ENCODE results near the gene SORCS1. TPM values are rescaled to one million over a fixed set of nuclear protein-coding genes. Genes with fewer than 3 reads are reported as not detected.

The SORCS1 gene
- total RNA-seq, 1 experiment from 2014 or later: not detected

DNA sequence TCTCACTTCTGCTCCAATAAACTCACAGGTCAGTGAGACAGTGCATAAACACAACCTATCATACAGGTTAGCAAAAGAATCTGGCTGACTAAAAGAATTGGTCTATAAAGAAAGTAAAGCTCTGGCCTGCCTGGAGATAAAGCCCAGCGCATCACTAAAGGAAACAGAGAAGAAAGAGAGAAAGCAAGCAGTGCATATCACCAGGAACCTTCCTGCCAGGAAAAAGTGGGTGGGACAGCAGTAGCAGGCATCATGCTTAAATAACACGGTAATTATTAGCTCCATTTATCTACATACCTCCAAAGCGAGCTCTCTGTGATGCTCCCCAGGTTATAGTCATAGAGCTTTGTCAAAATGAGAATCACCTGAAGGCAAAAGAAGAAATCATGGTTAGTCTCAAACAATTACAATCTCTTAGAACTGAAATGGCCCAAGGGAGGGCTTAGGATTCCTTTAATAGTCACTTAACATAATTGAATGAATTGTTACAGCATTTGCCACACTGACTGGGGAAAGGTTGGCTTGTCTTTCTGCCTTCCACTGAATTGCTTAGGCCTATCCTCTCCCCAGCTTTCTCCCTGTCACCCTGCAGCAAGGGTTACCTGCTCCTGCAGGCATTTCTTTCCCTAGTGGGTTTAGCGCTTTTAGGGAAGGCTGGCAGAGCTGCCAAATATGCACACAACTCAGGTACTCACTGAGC, 208.1 kb downstream of the SORCS1 start:
- no peak overlapping the region for H3K27ac ChIP-seq
- no peaks in the 10 kb centered on the region for H3K27me3 ChIP-seq (replicated peaks)
- no peak overlapping the region for H3K4me3 ChIP-seq
- no peaks in the 10 kb centered on the region for H3K4me1 ChIP-seq (replicated peaks)
- no peaks in the 10 kb centered on the region for H3K36me3 ChIP-seq
- peaks cover 3% of the 10 kb centered on the region; the same call in 1 of the 2 replicates for H3K9me3 ChIP-seq (replicated peaks)
- no peak for DNase-seq (ENCODE audit: low read depth in 1 of 2, low spot score in 2 of 2)

DNA sequence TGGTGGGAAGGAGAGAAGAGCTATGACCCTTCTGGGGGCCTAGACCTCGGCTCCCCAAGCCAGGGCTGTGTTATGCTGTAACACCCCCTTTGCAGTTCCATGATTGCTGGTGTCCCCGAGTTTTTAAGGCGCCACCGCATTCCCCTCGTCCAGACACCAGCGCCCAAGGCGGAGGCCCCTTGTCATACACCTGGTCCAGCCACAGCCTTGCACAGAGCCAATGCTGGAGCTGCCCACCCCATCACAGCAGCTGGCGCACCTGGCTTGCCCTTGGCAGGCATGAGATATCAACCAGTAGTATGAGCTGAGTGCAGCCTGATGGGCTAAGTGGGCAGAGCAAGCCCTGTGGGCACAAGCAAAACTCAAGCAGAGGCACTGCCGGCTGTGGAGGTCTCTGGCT, 209.4 kb downstream of the SORCS1 start:
- Histone ChIP-seq H3K36me3 (no peaks in the 10 kb centered on the region), H3K27ac (no peak overlapping the region), H3K9me3 (replicated peaks) (peaks cover 3% of the 10 kb centered on the region; the same call in 1 of the 2 replicates), H3K4me1 (replicated peaks) (no peaks in the 10 kb centered on the region), H3K27me3 (replicated peaks) (no peaks in the 10 kb centered on the region), H3K4me3 (no peak overlapping the region)
- no peak for DNase-seq (ENCODE audit: low read depth in 1 of 2, low spot score in 2 of 2)

DNA sequence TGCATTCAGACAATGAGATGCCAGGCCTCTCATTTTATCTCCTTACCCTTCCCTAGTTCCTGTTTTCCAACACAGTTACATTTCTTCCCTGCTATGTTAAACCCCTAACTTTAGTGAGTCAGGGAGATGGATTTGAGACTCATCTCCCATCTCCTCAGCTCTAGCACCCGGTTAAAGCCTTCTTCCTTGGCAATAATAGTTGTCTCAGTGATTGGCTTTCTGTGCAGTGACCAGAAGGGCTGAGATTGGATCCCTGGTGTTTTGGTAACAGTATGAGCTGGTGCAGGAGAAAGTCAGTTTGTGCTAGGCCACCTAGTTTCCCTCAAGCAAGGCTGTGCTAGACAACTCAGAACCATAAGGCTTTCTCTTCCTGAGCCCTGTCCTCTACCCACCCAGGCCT, 212.5 kb downstream of the SORCS1 start:
- no peak overlapping the region for H3K27ac ChIP-seq
- H3K4me3 ChIP-seq: no peak overlapping the region
- no peaks in the 10 kb centered on the region for H3K4me1 ChIP-seq (replicated peaks)
- H3K36me3 ChIP-seq: no peaks in the 10 kb centered on the region
- 0 out of 2 replicates have a peak, but pooled peaks cover 3% of the 10 kb centered on the region for H3K9me3 ChIP-seq (replicated peaks)
- no peak for DNase-seq (ENCODE audit: low read depth in 1 of 2, low spot score in 2 of 2)
- no peaks in the 10 kb centered on the region for H3K27me3 ChIP-seq (replicated peaks)

DNA sequence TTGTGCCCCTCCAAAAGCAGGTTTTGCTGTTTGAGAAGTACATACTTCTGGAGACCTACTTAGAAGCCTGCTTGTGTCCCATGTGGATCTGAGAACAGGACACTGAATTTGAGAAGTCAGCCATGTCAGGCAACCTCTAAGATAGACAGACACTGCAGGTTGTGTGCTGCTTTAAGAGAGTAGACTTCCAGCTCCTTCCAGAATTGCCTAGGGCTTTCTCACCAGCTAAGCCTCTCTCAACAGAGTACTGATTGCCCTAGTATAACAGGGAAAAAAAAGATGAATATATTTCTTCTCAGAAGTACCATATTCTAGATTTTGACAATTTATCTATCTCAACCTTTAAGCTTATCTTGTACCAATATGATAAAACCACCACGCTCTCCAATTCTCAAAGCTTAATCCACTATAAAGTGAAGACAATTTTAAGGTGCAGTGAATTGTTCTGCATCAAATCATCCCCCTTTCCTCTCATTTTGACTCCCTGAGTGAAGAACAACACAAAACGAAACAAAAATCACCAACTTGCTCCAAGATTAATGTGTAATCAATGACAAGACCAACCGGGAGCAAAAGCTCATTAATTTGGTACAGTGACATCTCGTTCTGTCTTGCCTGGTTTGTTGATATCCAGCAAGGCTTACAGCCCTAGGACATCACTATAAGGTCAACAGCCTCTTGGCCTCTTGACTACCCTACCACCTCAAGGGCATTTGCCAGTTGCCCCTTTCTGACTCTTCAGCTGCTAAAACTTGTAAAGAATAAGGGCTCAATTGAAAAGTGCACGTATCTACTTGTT, 214.6 kb downstream of the SORCS1 start:
- H3K4me1 ChIP-seq (replicated peaks): no peaks in the 10 kb centered on the region
- no peak overlapping the region for H3K4me3 ChIP-seq
- no peak overlapping the region for H3K27ac ChIP-seq
- no peaks in the 10 kb centered on the region for H3K27me3 ChIP-seq (replicated peaks)
- peaks cover 3% of the 10 kb centered on the region; the same call in 1 of the 2 replicates for H3K9me3 ChIP-seq (replicated peaks)
- DNase-seq (ENCODE audit: low read depth in 1 of 2, low spot score in 2 of 2): no peak
- H3K36me3 ChIP-seq: no peaks in the 10 kb centered on the region

DNA sequence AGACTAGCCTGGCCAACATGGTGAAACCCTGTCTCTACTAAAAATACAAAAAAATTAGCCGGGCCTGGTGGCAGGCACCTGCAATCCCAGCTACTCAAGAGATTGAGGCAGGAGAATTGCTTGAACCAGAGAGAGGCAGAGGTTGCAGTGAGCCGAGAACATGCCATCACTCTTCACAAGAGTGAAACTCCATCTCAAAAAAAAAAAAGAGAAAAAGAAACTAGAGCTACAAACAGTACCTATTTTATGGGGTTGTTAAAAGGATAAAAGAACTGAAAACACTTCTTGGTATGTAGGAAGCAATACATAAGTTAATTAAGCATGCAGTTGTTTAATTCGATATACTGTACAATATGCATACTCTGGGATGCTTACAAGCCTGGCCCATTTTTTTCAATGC, 216.9 kb downstream of the SORCS1 start:
- Histone ChIP-seq H3K27ac (no peak overlapping the region), H3K9me3 (replicated peaks) (peaks cover 3% of the 10 kb centered on the region; the same call in 1 of the 2 replicates), H3K4me1 (replicated peaks) (no peaks in the 10 kb centered on the region), H3K4me3 (no peak overlapping the region), H3K27me3 (replicated peaks) (no peaks in the 10 kb centered on the region), H3K36me3 (no peaks in the 10 kb centered on the region)
- no peak for DNase-seq (ENCODE audit: low read depth in 1 of 2, low spot score in 2 of 2)

DNA sequence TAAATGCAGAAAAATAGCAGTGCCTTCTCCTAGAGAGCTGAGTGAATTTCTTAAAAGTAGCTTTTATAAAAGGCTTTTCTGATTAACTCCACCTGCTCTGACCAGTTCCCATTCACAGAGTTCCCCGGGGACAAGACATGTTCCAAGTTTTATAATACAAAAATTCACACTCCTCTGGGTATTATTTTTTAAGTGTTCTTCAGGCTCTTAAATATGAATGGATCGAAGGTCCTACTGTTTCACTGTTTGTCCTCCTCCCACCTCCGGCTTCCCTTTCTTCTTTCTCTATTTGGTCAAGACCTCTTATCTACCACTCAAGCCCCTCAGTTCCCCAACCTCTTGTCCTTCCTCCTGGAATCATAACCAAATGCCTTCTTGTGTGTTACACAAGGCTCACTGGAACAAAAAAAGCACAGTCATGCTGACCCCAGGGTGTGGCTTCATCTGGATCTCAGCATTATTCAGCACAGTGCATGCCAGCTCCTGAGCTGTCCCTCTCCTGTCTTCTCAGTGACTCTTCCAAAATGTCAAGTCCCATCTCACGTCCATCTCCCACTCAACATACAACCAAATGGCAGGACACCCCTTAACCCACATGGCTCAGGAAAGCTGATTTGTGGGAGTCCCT, 222.4 kb downstream of the SORCS1 start:
- no peak for DNase-seq (ENCODE audit: low read depth in 1 of 2, low spot score in 2 of 2)

DNA sequence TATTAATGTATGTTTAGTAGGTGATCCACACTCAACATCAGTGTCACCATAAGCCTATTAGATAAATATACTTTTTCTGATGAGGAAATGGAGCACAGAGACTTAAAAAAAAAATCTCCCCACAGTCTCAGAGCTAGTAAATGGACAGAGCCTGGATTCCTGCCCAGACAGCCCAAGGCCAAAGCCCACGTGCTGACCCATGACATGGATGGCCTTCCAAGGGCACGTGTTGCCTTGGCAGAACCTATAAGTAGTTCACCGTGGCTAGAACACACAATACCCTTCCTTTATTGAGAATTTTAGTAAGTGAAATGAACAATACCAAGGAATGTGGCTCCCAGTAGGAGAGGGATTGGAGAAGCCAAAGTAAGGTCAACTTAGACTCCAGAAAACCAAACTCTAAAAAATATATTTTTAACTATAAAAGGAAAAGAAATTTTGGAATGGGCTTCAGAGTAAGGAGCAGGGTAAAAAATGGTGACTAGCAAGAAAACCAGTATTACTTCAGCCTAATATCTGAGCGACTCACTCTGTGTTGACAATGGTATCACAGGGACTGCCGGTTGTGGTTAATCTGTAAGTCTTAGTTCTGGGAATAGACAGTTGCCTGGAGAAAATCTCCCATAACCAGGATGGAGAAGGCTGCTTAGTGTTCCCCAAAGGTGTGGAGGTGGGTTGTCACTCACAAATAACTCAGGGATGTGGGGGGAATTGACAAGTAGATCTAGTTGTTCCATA, 223.0 kb downstream of the SORCS1 start:
- Histone ChIP-seq H3K27ac (no peak overlapping the region), H3K9me3 (replicated peaks) (no peaks in the 10 kb centered on the region), H3K36me3 (no peaks in the 10 kb centered on the region), H3K27me3 (replicated peaks) (no peaks in the 10 kb centered on the region), H3K4me3 (no peak overlapping the region), H3K4me1 (replicated peaks) (no peaks in the 10 kb centered on the region)
- no peak for DNase-seq (ENCODE audit: low read depth in 1 of 2, low spot score in 2 of 2)

More for the DNA sequence above, 222.4 kb downstream of the SORCS1 start:
- Histone ChIP-seq H3K36me3 (no peaks in the 10 kb centered on the region), H3K4me1 (replicated peaks) (no peaks in the 10 kb centered on the region), H3K27me3 (replicated peaks) (no peaks in the 10 kb centered on the region), H3K9me3 (replicated peaks) (no peaks in the 10 kb centered on the region; the same call in 1 of the 2 replicates), H3K4me3 (no peak overlapping the region), H3K27ac (no peak overlapping the region)

DNA sequence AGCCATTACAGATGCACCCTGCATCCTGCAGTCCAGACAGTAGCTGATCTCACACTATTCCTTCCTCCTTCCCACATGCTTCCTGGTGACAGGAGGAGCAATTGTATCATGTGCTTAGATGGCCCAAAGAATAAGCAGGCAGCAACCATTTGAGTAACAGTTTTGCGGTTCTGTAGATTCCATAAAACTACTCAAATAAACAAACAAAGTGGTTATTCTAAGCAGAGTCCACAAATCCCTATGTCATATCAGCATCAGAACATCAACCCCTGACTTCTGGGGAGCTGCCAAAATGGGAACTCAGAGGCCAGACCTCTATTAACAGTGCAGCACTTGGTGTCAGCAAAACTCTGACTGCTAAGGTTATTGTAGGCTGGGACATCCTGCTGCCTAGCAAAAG, 226.0 kb downstream of the SORCS1 start:
- Histone ChIP-seq H3K4me3 (no peak overlapping the region), H3K27me3 (replicated peaks) (no peaks in the 10 kb centered on the region), H3K4me1 (replicated peaks) (no peaks in the 10 kb centered on the region), H3K9me3 (replicated peaks) (no peaks in the 10 kb centered on the region), H3K36me3 (no peaks in the 10 kb centered on the region), H3K27ac (no peak overlapping the region)
- DNase-seq (ENCODE audit: low read depth in 1 of 2, low spot score in 2 of 2): no peak

DNA sequence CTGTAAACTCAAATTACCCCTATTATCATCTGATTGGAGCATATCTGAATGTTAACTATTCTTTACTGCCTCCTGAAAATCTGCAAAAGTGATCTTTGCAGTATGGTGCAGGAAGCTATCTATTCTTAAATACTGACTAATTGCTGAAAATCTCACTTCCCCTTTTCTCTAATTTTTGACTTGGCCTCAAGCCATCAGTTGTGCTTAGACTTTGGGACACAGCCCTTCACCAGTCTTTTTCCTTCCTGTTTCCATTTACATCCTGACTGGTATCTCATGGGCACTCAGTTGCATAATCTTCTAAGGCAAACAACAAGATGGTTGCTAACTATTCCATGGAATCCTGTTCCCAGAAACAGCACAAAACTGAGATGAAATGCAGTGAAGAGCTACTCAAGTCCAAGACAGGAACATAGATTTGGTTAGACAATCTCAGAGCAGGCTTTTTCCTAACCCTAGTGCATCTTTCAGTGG, 228.5 kb downstream of the SORCS1 start:
- Histone ChIP-seq H3K27ac (no peak overlapping the region), H3K27me3 (replicated peaks) (no peaks in the 10 kb centered on the region), H3K9me3 (replicated peaks) (0 out of 2 replicates have a peak, but pooled peaks cover 3% of the 10 kb centered on the region), H3K4me1 (replicated peaks) (no peaks in the 10 kb centered on the region), H3K36me3 (no peaks in the 10 kb centered on the region), H3K4me3 (no peak overlapping the region)
- DNase-seq (ENCODE audit: low read depth in 1 of 2, low spot score in 2 of 2): no peak

DNA sequence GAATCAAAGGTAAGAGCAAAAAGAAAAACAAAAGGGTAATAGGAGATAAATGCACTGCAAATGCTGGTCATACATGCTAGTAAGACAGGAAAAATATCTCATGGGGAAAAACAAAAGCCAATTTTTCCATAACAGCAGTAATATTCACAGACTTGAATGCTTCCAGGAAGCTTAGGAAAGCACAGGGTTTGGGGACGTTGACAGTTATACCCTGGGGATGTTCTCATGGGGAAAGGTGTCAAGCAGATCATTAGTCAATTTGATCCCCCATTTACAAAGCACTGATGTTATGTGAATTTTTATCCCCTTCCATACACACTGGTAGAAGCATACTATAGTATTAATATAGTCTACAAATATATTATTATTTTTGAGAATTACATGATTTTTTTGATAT, 232.7 kb downstream of the SORCS1 start:
- H3K27ac ChIP-seq: no peak overlapping the region
- DNase-seq (ENCODE audit: low read depth in 1 of 2, low spot score in 2 of 2): no peak
- 0 out of 2 replicates have a peak, but pooled peaks cover 3% of the 10 kb centered on the region for H3K9me3 ChIP-seq (replicated peaks)
- H3K4me1 ChIP-seq (replicated peaks): no peaks in the 10 kb centered on the region
- H3K36me3 ChIP-seq: no peaks in the 10 kb centered on the region
- no peaks in the 10 kb centered on the region for H3K27me3 ChIP-seq (replicated peaks)
- no peak overlapping the region for H3K4me3 ChIP-seq

DNA sequence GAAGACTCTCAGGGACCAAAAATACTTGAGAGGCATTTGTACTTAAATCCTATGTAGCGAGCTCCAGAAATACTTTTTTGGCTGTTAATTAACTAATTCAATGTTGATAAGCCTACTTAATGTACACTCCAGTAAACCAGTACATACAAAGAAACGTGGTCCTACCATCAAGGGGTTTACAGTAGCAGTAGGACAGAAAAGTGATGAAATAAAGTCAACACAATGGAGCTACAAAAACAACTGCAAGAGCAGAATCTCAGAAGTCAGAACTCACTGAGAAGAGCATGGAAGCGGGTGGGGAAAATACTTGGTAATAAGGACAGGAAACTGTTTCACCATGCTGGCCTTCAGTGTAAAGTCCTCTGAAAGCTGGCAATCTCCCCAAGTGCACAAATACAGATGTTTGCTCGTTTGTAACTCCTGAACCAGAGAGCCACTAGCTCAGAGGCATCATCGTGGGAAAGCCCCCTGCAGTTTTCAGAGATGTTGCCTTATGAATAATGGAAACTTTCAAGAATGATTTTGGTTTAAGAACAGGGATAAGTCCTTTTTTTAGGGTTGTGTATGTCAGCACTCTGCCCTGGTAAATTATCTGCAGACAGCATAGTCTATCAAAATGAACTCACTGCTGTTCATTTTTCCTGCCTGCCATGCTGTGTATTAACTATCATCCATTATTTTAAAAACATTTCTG, 233.2 kb downstream of the SORCS1 start:
- H3K4me1 ChIP-seq (replicated peaks): no peaks in the 10 kb centered on the region
- 0 out of 2 replicates have a peak, but pooled peaks cover 3% of the 10 kb centered on the region for H3K9me3 ChIP-seq (replicated peaks)
- H3K4me3 ChIP-seq: no peak overlapping the region
- no peaks in the 10 kb centered on the region for H3K27me3 ChIP-seq (replicated peaks)
- no peaks in the 10 kb centered on the region for H3K36me3 ChIP-seq
- no peak overlapping the region for H3K27ac ChIP-seq
- DNase-seq (ENCODE audit: low read depth in 1 of 2, low spot score in 2 of 2): no peak

DNA sequence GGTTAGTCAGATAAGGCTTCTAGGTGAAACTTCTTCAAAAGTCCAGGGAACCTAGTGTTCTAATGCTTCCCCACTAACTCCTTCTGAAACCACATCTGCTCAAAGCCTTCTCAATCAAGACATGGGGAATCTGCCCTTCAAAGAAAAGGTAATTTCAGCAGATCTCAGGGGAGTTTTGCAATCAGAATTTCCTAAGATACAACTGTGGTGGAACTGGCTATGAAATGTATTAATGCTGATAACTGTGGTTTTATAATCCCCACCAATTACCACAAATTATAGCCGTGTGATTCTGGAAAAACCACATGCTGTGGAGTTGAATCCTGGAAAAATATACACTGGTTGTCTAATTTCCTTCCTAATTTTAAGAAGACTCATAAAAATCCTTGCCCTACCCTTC, 233.8 kb downstream of the SORCS1 start:
- 0 out of 2 replicates have a peak, but pooled peaks cover 3% of the 10 kb centered on the region for H3K9me3 ChIP-seq (replicated peaks)
- H3K4me3 ChIP-seq: no peak overlapping the region
- DNase-seq (ENCODE audit: low read depth in 1 of 2, low spot score in 2 of 2): no peak
- H3K36me3 ChIP-seq: no peaks in the 10 kb centered on the region
- no peak overlapping the region for H3K27ac ChIP-seq
- H3K27me3 ChIP-seq (replicated peaks): no peaks in the 10 kb centered on the region
- H3K4me1 ChIP-seq (replicated peaks): no peaks in the 10 kb centered on the region

Data from SJSA1 (cell line).